ENCODE results near the gene PNPLA7.
"Not testable (repeated sequence)": the region's sequence is repeated elsewhere in the genome, so short reads cannot be mapped to it uniquely, and the experiment has no call there.

Gene PNPLA7

GRCh38 chr9:137574192-137574591 is 24.0 kb upstream of the PNPLA7 start:
- no peak for DNase-seq

- DNase-seq: no peak
Measured at GRCh38 chr9:137570566-137570965, 20.4 kb upstream of the PNPLA7 start.

DNA sequence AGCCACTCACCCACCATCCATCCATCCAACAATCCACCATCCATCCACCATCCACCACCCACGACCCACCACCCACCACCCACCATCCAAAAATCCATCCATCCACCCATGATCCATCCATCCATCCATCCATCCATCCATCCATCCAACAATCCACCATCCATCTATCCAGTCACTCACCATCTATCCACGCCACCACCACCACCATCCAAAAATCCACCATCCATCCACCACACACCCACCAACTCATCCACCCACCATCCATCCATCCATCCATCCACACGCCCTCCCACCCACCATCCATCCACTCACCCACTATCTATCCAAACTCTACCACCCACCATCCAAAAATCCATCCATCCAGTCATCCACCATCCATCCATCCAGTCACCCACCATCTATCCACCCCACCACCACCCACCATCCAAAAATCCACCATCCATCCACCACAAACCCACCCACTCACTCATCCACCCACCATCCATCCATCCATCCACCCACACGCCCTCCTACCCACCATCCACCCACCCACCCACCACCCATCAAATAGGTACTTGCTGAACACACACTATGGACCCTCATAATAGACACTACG is 19.5 kb upstream of the PNPLA7 start:
- DNase-seq: no peak

- DNase-seq: not testable (repeated sequence)
Measured at GRCh38 chr9:137568445-137568844, 18.2 kb upstream of the PNPLA7 start.

- no peak for DNase-seq
Measured at GRCh38 chr9:137564817-137565411, 14.7 kb upstream of the PNPLA7 start.

GRCh38 chr9:137564134-137564533 is 13.9 kb upstream of the PNPLA7 start:
- DNase-seq: no peak

DNA sequence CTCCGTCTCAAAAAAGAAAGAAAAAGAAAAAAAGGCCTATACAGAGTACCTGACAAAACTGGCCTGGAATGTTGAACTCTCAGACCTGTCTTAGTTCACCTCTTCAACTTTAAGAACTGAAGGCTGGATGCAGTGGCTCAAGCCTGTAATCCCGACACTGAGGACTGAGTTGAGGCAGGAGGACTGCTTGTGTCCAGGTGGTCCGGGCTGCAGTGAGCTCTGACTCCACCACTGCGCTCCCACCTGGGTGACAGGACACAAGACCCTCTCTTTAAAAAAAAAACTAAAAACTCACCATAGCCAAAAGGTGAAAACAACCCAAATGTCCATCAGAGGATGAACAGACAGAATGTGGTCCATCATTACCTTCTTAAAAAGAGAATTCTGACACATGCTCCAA is 7.9 kb upstream of the PNPLA7 start:
- DNase-seq: no peak

DNA sequence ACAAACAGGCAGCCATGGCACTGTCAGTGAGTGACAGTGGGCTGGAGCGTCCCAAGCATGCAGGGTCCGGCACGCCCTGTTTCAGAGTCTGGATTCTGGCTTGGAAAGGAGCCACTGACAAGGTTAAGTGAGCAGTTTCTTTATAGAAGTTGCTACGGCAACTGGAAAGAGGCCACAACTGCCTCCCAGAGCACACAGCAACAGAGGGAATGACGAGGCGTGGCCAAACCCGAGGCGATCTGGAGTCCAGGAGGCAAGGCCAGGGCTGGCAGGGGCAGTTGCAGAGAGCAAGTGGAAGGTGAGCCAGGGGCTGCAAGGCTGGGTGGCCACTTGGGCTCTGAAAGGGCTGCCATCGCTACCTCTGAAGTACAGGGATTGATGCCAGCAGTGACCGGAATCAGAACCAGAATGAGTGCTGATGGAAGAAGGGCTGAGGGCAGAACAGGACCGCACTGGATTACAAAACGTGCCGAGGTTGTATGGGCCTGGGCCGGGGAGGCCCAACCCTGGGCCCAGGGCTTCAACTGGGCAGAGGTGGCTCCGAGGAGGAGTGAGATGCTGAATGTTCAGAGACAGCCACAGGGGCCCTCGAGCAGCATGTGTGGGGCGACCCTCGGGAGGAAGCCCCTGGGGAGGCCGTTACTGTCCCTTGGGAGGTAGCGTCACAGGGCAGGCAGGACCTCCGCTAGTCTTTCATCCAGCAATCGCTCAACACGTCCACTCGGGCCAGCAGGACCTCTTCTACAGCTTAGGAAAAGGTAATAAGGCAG is 6.1 kb upstream of the PNPLA7 start:
- DNase-seq: no peak

- DNase-seq: no peak
Measured at GRCh38 chr9:137555179-137555578, 5.0 kb upstream of the PNPLA7 start.

DNA sequence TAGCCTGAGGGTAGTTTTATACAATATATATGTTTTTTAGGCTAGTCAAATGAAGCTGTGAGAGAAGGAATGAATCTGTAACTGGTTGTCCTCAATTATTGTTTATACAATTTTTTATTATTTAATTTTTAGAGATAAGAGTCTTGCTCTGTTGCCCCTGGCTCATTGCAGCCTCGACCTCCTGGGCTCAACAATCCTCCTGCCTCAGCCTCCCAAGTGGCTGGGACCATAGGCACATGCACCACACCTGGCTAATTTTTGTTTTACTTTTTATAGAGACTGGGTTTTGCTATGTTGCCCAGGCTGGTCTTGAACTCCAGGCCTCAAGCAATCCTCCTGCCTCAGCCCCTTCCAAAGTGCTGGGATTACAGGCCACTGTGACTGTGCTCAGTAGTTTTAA is 4.1 kb upstream of the PNPLA7 start:
- DNase-seq: no peak

GRCh38 chr9:137553654-137554053 is 3.5 kb upstream of the PNPLA7 start:
- DNase-seq: not testable (repeated sequence)

- DNase-seq: no peak
Measured at GRCh38 chr9:137552022-137552768, 2.0 kb upstream of the PNPLA7 start.

GRCh38 chr9:137551264-137552021 is 1.2 kb upstream of the PNPLA7 start, which contains the start of gene MRPL41:
Gene MRPL41, plus strand, starts transcription at chr9:137551879. Its CDS starts 203 bp downstream, at chr9:137552082.
- peak; percentile 62 for DNase-seq

GRCh38 chr9:137550958-137551263 is 709 bp upstream of the PNPLA7 start:
- not testable (repeated sequence) for DNase-seq

DNA sequence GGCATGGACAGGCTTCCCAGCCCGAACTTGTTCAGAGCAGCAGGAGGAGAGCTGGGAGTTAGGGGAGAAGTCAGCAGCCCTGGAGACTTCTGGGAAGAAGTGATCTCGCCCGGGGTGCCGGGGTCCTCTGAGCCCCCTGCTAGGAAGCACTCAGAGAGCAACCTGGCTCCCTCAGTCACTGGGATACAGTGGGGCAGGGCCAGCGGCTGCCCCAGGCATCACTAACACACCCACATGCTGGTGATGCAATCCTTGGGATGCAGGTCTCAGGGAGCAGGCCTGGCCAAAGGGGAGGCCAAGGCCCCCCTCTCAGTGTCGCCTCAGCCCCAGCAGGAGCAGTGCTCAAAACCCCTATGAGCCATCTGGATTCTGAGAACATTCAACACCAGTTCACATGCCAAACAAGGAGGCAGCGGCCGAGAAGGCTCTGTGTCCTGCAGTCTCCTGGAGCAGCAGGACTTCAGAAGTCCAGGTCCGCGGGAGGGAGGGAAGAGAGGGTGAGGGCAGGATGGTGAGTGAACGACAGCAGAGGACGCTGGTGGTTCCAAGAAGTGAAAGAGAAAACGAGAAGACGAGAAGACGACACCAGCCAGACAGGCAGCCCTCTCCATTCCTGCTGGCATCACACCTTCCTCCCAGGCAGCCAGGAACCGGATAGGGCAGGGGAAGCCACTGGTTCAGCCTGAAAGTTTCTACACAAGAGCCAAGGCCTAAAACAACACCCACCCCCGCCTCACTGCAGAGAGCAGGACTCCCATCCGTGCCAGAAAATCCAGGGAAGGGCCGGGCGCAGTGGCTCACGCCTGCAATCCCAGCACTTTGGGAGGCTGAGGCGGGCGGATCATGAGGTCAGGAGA is 2.3 kb downstream of the PNPLA7 start:
- DNase-seq: no peak

DNA sequence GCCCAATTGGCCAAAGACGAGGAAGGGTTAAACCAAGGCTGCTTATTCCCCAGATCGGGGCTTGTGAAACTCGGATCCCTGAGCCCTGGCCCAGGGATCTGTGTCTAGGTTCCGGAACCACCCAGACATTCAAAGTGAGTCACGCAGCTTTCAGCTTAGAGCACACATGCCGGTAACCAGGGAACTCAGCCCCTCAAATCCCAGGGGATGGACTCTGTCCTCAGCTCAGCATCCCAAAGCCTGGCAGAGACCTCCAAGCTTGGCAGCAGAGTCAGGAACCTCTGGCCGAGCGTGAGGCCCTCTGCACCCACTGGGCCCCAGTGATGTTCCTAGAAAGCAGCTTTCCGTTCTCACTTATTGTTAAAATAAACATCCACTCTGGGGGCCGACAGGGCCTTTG is 5.1 kb downstream of the PNPLA7 start:
- DNase-seq: no peak

DNA sequence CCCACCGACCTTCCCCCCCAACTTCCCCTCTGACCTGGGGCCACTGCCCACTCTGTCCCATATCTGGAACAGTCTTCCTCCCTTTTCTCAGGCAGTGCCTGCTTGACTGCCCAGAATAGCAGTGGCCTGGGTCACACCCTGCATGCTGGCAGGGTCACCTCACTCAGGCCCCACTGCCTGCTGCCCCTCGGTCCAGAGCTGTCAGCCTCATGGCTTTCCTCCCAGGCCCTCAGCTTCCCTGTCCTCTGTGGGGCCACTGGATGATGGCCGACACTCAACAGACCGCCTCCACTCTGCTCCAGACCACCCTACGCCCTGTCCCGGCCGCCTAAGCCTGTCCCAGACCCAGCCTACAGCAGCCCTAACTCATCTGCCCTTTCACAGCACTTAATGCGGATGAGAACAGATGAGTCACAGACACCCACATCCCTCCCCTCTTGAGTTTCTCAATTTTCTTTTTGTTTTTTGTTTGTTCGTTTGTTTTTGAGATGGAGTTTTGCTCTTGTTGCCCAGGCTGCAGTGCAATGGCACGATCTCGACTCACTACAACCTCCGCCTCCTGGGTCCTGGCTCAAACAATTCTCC is 5.9 kb downstream of the PNPLA7 start:
- no peak for DNase-seq

GRCh38 chr9:137543237-137543963 is 6.8 kb downstream of the PNPLA7 start:
- no peak for DNase-seq

- no peak for DNase-seq
Measured at GRCh38 chr9:137542486-137542885, 7.7 kb downstream of the PNPLA7 start.

- DNase-seq: no peak
Measured at GRCh38 chr9:137540536-137540935, 9.7 kb downstream of the PNPLA7 start.

GRCh38 chr9:137538058-137538457 is 12.1 kb downstream of the PNPLA7 start:
- no peak for DNase-seq
